NCI-H1436 (cell line): ENCODE data around the gene CASZ1.

ENCODE experiments used
- DNase-seq: peaks from one replicate; lab custom pipeline; 2025; lab: John Stamatoyannopoulos, UW

CASZ1 gene

DNA sequence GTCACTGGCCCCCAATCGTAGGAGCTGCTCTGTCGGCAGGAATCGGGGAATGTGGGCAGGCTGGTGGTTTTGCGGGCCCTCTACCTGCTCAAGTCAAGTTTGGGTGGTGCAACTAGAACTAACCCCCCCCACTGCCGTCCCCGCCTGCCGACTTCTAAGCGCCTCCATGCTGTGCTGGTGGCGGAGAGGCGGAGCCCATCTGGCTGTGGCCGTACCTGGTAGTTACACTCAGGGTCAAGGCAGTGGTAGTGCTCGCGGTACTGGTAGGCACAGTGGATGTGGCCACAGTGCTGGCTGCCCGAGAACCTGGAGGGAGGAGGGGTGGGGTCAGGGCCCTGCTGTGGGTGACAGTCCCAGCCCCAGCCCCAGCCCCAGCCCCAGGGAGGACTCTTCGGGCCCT, 140.0 kb downstream of the CASZ1 start:
- DNase-seq: no peak

GRCh38 chr1:10655002-10655401, 141.4 kb downstream of the CASZ1 start:
- no peak for DNase-seq

DNA sequence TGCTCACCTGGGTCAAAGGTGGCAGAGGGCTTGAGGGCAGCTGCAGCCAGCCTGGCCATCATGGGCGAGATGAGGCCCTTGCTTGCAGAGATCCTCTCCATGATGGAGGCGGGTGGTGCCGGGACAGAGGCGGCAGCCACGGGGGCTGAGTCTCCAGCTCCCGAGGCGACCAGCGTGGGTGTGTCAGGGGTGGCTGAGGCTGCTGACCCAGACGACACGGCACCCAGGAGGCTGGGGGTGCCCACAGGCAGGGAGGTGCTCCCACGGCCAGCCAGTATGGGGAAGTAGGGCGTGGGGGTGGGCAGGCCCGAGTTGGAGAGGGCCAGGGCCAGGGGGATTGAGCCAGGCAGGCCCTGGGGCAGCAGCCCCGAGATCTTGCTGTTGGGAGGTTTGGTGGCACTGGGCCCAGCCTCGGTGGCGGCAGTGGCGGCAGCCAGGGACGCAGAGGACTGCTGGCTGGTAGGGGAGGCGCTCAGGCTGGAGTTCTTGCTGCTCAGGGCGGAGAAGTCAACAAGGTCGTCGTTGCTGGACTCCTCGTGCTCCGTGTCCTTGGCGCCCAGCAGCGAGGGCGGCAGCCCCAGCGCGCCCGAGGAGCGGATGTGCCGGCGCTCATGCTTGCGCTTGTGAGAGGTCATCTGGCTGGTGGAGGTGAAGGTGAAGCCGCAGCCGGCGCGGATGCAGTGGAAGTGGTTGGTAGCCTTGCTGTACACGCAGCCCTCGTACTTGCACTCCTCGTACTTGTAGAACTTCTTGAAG, 142.9 kb downstream of the CASZ1 start:
- no peak for DNase-seq

- no peak for DNase-seq
These were observed 143.8 kb downstream of the CASZ1 start for GRCh38 chr1:10652626-10653025.

DNA sequence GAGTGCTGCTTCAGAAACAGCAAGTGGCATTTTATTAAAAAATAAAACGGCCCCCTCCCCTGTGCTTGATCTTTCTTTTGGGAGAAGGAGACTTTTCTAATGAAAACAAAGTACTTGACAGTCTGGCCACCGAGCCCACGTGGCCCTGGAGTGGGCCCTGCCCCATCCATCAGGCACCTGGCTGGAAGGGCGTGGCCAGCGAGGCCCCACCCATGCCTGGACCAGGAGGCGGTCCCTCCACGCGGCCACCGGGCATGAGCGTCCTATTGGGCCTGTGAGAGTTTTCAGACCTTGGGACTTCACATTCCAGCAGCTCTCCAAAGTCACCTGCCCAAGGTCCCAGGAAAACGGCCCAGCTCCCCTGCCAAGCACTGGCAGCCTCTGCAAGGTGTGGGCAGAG, 144.7 kb downstream of the CASZ1 start:
- no peak for DNase-seq

GRCh38 chr1:10651389-10651766, 145.1 kb downstream of the CASZ1 start:
- no peak for DNase-seq

GRCh38 chr1:10650556-10651388, 145.7 kb downstream of the CASZ1 start:
- DNase-seq: no peak

GRCh38 chr1:10649517-10650201, 146.8 kb downstream of the CASZ1 start:
- no peak for DNase-seq

GRCh38 chr1:10648689-10649516, 147.5 kb downstream of the CASZ1 start:
- no peak for DNase-seq

GRCh38 chr1:10647414-10648170, 148.9 kb downstream of the CASZ1 start:
- no peak for DNase-seq

- DNase-seq: no peak
These were observed 150.0 kb downstream of the CASZ1 start for GRCh38 chr1:10646347-10646861.

- no peak for DNase-seq
These were observed 151.9 kb downstream of the CASZ1 start for GRCh38 chr1:10644307-10645128.

DNA sequence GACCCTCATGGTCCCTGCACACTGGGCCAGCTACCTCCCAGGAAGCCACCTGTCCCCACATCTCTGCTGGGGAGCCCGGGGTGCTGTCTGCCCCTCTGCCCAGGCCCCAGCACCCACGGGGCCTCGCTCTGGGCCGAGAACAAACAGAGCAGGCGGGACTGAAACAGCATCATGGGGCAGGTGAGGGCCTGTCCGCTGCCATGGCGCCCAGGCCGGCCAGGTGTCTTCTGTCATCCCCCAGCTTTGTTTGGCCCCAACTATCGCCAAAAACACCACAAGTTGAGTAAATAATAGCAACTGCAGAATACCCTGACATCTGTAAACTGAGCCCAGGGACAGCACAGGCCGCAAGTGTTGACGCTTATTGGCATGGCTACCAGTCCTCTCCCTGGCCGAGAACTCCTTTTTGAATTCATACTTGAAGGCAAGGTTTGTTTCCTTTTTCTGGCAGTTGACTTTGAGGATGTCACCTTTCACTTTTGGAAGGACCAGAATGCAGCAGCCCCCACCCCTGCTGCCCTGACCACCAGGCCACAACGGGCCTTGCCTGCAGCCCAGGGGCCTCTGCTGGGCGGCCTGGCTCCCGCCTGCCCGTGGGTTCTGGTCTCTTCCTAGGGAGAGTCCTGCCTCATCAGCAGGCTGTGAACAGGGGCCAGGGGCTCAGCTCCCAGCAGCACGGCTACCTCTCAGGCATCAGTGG, 152.7 kb downstream of the CASZ1 start:
- no peak for DNase-seq

- no peak for DNase-seq
These were observed 153.9 kb downstream of the CASZ1 start for GRCh38 chr1:10642403-10643080.

DNA sequence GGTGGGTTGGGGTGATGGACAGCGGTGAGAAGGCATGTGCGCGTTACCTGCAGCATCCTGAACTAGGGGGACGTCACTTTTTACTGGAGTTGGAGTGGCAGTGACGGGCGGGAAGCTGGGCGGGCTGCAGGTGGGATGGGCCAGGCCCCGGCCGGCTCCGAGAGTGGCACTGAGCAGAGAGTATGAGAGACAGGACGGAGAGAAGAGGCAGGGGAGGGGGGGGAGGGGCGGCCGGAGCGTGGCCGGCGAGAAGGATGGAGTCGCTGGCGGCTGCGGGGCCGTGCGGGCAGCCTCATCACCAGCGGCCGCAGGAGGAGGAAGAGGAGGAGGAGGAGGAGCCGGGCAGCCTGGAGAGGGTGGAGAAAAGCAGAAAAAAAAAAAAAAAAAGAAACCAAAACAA, 154.5 kb downstream of the CASZ1 start:
- DNase-seq: no peak

DNA sequence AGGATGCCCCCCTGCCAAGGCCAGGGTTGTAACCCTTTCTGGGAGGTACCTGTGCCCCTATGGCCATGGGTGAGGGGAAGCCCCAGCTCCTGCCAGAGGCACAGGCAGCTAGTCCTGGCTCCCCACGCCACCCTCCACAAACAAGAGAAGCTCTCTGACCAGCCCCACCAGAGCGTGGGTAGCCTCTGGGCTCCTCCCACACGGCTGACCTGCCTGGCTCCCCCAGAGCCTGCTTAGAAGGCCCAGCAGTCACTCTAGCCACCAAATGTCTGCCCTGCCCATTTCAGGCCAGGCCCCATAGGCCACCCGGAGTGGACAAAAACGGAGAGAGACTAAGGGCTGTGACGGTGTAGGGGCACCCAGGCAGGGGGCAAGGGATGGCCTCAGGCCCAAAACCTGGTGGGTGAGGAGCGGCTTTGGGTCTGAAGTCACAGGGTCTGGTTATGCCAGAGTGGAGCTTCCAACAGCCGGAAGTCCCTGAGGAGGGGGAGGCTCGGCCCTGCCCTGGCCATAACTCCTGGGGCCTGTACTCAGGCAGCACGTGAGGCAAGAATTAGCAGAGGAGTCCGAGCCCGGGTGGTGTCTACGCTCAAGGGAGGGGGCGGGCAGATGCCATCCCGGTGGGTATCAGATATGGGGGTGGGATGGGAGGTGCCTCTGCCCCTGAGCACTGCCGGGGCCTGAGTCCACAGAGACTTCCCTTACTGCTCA, 155.4 kb downstream of the CASZ1 start:
- no peak for DNase-seq

GRCh38 chr1:10639775-10640578, 156.5 kb downstream of the CASZ1 start:
- DNase-seq: peak; percentile 80
